Measurements from ENCODE around the gene CABLES1.
A peak's percentile ranks its signal among the peaks of the same experiment; 100 is the strongest.

Gene CABLES1

GRCh38 chr18:23223641-23224040, 88.4 kb downstream of the CABLES1 start:
- no peak for DNase-seq (ENCODE audit: low read depth)

- DNase-seq (ENCODE audit: low read depth), result peak; percentile 54
Measured at GRCh38 chr18:23225503-23225902, 90.2 kb downstream of the CABLES1 start.

GRCh38 chr18:23226391-23226790, 91.1 kb downstream of the CABLES1 start:
- no peak for DNase-seq (ENCODE audit: low read depth)

- DNase-seq (ENCODE audit: low read depth), result no peak
Measured at GRCh38 chr18:23226930-23227725, 91.8 kb downstream of the CABLES1 start.

- no peak for DNase-seq (ENCODE audit: low read depth)
Measured at GRCh38 chr18:23227726-23228070, 92.4 kb downstream of the CABLES1 start.

GRCh38 chr18:23228102-23229061, 93.1 kb downstream of the CABLES1 start:
- DNase-seq (ENCODE audit: low read depth), result no peak

- DNase-seq (ENCODE audit: low read depth), result no peak
Measured at GRCh38 chr18:23229472-23229871, 94.2 kb downstream of the CABLES1 start.

GRCh38 chr18:23230686-23231085, 95.4 kb downstream of the CABLES1 start:
- no peak for DNase-seq (ENCODE audit: low read depth)

GRCh38 chr18:23231340-23232021, 96.2 kb downstream of the CABLES1 start:
- DNase-seq (ENCODE audit: low read depth), result peak; percentile 76

GRCh38 chr18:23232331-23232730, 97.0 kb downstream of the CABLES1 start:
- DNase-seq (ENCODE audit: low read depth), result no peak

GRCh38 chr18:23234619-23235018, 99.3 kb downstream of the CABLES1 start:
- no peak for DNase-seq (ENCODE audit: low read depth)

GRCh38 chr18:23235336-23235735, 100.1 kb downstream of the CABLES1 start:
- DNase-seq (ENCODE audit: low read depth), result no peak

GRCh38 chr18:23235860-23236259, 100.6 kb downstream of the CABLES1 start:
- DNase-seq (ENCODE audit: low read depth), result no peak

GRCh38 chr18:23236876-23237468, 101.7 kb downstream of the CABLES1 start:
- DNase-seq (ENCODE audit: low read depth), result no peak

- DNase-seq (ENCODE audit: low read depth), result no peak
Measured at GRCh38 chr18:23237524-23238151, 102.4 kb downstream of the CABLES1 start.

GRCh38 chr18:23238152-23238531, 102.9 kb downstream of the CABLES1 start:
- no peak for DNase-seq (ENCODE audit: low read depth)

GRCh38 chr18:23238651-23239349, 103.5 kb downstream of the CABLES1 start:
- DNase-seq (ENCODE audit: low read depth), result no peak

GRCh38 chr18:23239350-23239692, 104.0 kb downstream of the CABLES1 start:
- DNase-seq (ENCODE audit: low read depth), result no peak

GRCh38 chr18:23239885-23240608, 104.8 kb downstream of the CABLES1 start:
- no peak for DNase-seq (ENCODE audit: low read depth)

GRCh38 chr18:23240609-23240930, 105.3 kb downstream of the CABLES1 start:
- no peak for DNase-seq (ENCODE audit: low read depth)
